NCI-H2227 treated with DMSO at 0.1 percent for 48 hours (cell line): Measurements from ENCODE around the gene SPARCL1.
A peak's percentile ranks its signal among the peaks of the same experiment; 100 is the strongest.
"Not testable (repeated sequence)": the region's sequence is repeated elsewhere in the genome, so short reads cannot be mapped to it uniquely, and the experiment has no call there.

Experiments used
- DNase-seq: peaks from one replicate; lab custom pipeline; 2025; lab: John Stamatoyannopoulos, UW

Gene SPARCL1

GRCh38 chr4:87529187-87529586, at the start of gene SPARCL1:
SPARCL1 (minus strand) TSS chr4:87529376; CDS start chr4:87499574, 29,802 bp downstream.
- DNase-seq, result no peak

GRCh38 chr4:87575983-87576382, 46.8 kb upstream of the SPARCL1 start:
- DNase-seq, result no peak

- DNase-seq, result no peak
These were observed 46.2 kb upstream of the SPARCL1 start for GRCh38 chr4:87575408-87575807.

GRCh38 chr4:87574996-87575395, 45.8 kb upstream of the SPARCL1 start:
- no peak for DNase-seq

GRCh38 chr4:87574376-87574775, 45.2 kb upstream of the SPARCL1 start:
- not testable (repeated sequence) for DNase-seq

GRCh38 chr4:87570290-87570805, 41.2 kb upstream of the SPARCL1 start:
- no peak for DNase-seq

GRCh38 chr4:87567191-87567590, 38.0 kb upstream of the SPARCL1 start:
- no peak for DNase-seq

- DNase-seq, result no peak
These were observed 37.1 kb upstream of the SPARCL1 start for GRCh38 chr4:87566276-87566675.

GRCh38 chr4:87565746-87566145, 36.6 kb upstream of the SPARCL1 start:
- DNase-seq, result no peak

- no peak for DNase-seq
These were observed 31.6 kb upstream of the SPARCL1 start for GRCh38 chr4:87560802-87561201.

GRCh38 chr4:87559090-87559837, 30.1 kb upstream of the SPARCL1 start:
- DNase-seq, result peak; percentile 65

- no peak for DNase-seq
These were observed 28.2 kb upstream of the SPARCL1 start for GRCh38 chr4:87557348-87557747.

- no peak for DNase-seq
These were observed 26.8 kb upstream of the SPARCL1 start for GRCh38 chr4:87555773-87556619.

- DNase-seq, result no peak
These were observed 24.0 kb upstream of the SPARCL1 start for GRCh38 chr4:87553182-87553581.

- DNase-seq, result no peak
These were observed 22.2 kb upstream of the SPARCL1 start for GRCh38 chr4:87551361-87551760.

GRCh38 chr4:87547016-87547708, 18.0 kb upstream of the SPARCL1 start:
- DNase-seq, result no peak

GRCh38 chr4:87545052-87545451, 15.9 kb upstream of the SPARCL1 start:
- no peak for DNase-seq

- peak; percentile 14 for DNase-seq
These were observed 14.8 kb upstream of the SPARCL1 start for GRCh38 chr4:87543835-87544461.

- no peak for DNase-seq
These were observed 13.6 kb upstream of the SPARCL1 start for GRCh38 chr4:87542734-87543312.

- no peak for DNase-seq
These were observed 13.0 kb upstream of the SPARCL1 start for GRCh38 chr4:87541956-87542709.

GRCh38 chr4:87541521-87541920, 12.3 kb upstream of the SPARCL1 start:
- DNase-seq, result no peak
